ENCODE data around the gene CATSPERZ. TPM values are rescaled to one million over a fixed set of nuclear protein-coding genes. Genes with fewer than 3 reads are reported as not detected.

CATSPERZ gene
- total and polyA plus RNA-seq, 2 donors from 2014 or later: not detected

- DNase-seq (no peak), FAIRE-seq (no peak)
- H3K27ac ChIP-seq (ENCODE audit: low read depth in 2 of 2, low read length in 2 of 2): no peak overlapping the region
- no peaks in the 10 kb centered on the region for H3K9me3 ChIP-seq (ENCODE audit: control insufficient read depth in 2 of 3, insufficient read depth in 1 of 3, low read length in 3 of 3)
- TF ChIP-seq CTCF (IDR thresholded peaks at IDR 0.05; ENCODE audit: borderline replicate concordance, extremely low read depth, insufficient read depth): no peak
- intact Hi-C loops (cut with DNase I): no loop called here
- no peak overlapping the region for H3K4me3 ChIP-seq (ENCODE audit: low read length in 3 of 3)
- H3K9ac ChIP-seq (ENCODE audit: low read length in 3 of 3): no peak overlapping the region
- no peaks in the 10 kb centered on the region for H3K36me3 ChIP-seq (ENCODE audit: control insufficient read depth in 2 of 3, insufficient read depth in 3 of 3, low read length in 3 of 3)
- H3K27me3 ChIP-seq (ENCODE audit: control insufficient read depth, insufficient read depth, low read length): no peaks in the 10 kb centered on the region
- H3K4me1 ChIP-seq (ENCODE audit: control insufficient read depth in 2 of 3, insufficient read depth in 2 of 3, low read depth in 1 of 3, low read length in 3 of 3): no peaks in the 10 kb centered on the region
These were observed 48.3 kb downstream of the CATSPERZ start for GRCh38 chr11:64348383-64349024.

- Histone ChIP-seq H3K4me1 (ENCODE audit: control insufficient read depth in 2 of 3, insufficient read depth in 2 of 3, low read depth in 1 of 3, low read length in 3 of 3) (no peaks in the 10 kb centered on the region), H3K4me3 (ENCODE audit: low read length in 3 of 3) (no peak overlapping the region), H3K9ac (ENCODE audit: low read length in 3 of 3) (no peak overlapping the region), H3K9me3 (ENCODE audit: control insufficient read depth in 2 of 3, insufficient read depth in 1 of 3, low read length in 3 of 3) (no peaks in the 10 kb centered on the region), H3K27ac (ENCODE audit: low read depth in 2 of 2, low read length in 2 of 2) (no peak overlapping the region), H3K36me3 (ENCODE audit: control insufficient read depth in 2 of 3, insufficient read depth in 3 of 3, low read length in 3 of 3) (no peaks in the 10 kb centered on the region), H3K27me3 (ENCODE audit: control insufficient read depth, insufficient read depth, low read length) (no peaks in the 10 kb centered on the region)
- DNase-seq (no peak), FAIRE-seq (no peak)
- TF ChIP-seq CTCF (IDR thresholded peaks at IDR 0.05; ENCODE audit: borderline replicate concordance, extremely low read depth, insufficient read depth): no peak
- intact Hi-C loops (cut with DNase I): no loop called here
These were observed 48.8 kb downstream of the CATSPERZ start for GRCh38 chr11:64349025-64349387.

- no peak for DNase-seq
- intact Hi-C loops (cut with DNase I): no loop called here
- H3K27ac ChIP-seq (ENCODE audit: low read depth in 2 of 2, low read length in 2 of 2): no peak overlapping the region
These were observed 49.2 kb downstream of the CATSPERZ start for GRCh38 chr11:64349404-64349803.

More at GRCh38 chr11:64349404-64349803, 49.2 kb downstream of the CATSPERZ start:
- TF ChIP-seq CTCF (IDR thresholded peaks at IDR 0.05; ENCODE audit: borderline replicate concordance, extremely low read depth, insufficient read depth): no peak
- H3K9ac ChIP-seq (ENCODE audit: low read length in 3 of 3): no peak overlapping the region
- H3K9me3 ChIP-seq (ENCODE audit: control insufficient read depth in 2 of 3, insufficient read depth in 1 of 3, low read length in 3 of 3): no peaks in the 10 kb centered on the region
- H3K4me3 ChIP-seq (ENCODE audit: low read length in 3 of 3): no peak overlapping the region
- no peaks in the 10 kb centered on the region for H3K27me3 ChIP-seq (ENCODE audit: control insufficient read depth, insufficient read depth, low read length)
- H3K4me1 ChIP-seq (ENCODE audit: control insufficient read depth in 2 of 3, insufficient read depth in 2 of 3, low read depth in 1 of 3, low read length in 3 of 3): no peaks in the 10 kb centered on the region
- FAIRE-seq: no peak
- H3K36me3 ChIP-seq (ENCODE audit: control insufficient read depth in 2 of 3, insufficient read depth in 3 of 3, low read length in 3 of 3): no peaks in the 10 kb centered on the region

Measured in kidney (tissue), 14 donors.